ENCODE measurements around the gene ITIH4. TPM values are rescaled to one million over a fixed set of nuclear protein-coding genes. Genes with fewer than 3 reads are reported as not detected.

Gene ITIH4
- total and polyA plus RNA-seq, 2 of the 13 experiments (the other 11 are each of a cell fraction or from before 2014, with no cell fraction given), result 2.7 to 5.3 TPM

GRCh38 chr3:52794612-52795099, 35.8 kb downstream of the ITIH4 start, which contains the start of gene ITIH3 (continued):
- no peak for TF ChIP-seq HNF4G (IDR thresholded peaks at IDR 0.05; ENCODE audit: borderline replicate concordance, low read depth, low read length)
- TF ChIP-seq HNF4G (CRISPR knock-in tag; IDR thresholded peaks at IDR 0.05; ENCODE audit: borderline replicate concordance, low read depth), result no peak
- TF ChIP-seq BHLHE40 (IDR thresholded peaks at IDR 0.05; ENCODE audit: low read length), result 0 out of 2 replicates have a peak, but pooled peaks have one; percentile 3
- no peak for TF ChIP-seq JUN (CRISPR knock-in tag; IDR thresholded peaks at IDR 0.05)
- TF ChIP-seq ETV5 (CRISPR knock-in tag; IDR thresholded peaks at IDR 0.05; ENCODE audit: borderline replicate concordance), result peak; percentile 78
- no peak for TF ChIP-seq ADNP (CRISPR knock-in tag; IDR thresholded peaks at IDR 0.05)
- TF ChIP-seq NCOR1 (IDR thresholded peaks at IDR 0.05; ENCODE audit: borderline replicate concordance, low read length), result no peak
- no peak for TF ChIP-seq SP1 (IDR thresholded peaks at IDR 0.05)
- no peak for TF ChIP-seq SP1 (CRISPR knock-in tag; IDR thresholded peaks at IDR 0.05)
- no peak for TF ChIP-seq FOSL1 (CRISPR knock-in tag; IDR thresholded peaks at IDR 0.05; ENCODE audit: borderline replicate concordance)
- TF ChIP-seq KDM6A (CRISPR knock-in tag; IDR thresholded peaks at IDR 0.05; ENCODE audit: low read depth), result no peak; the same call in 1 of the 2 replicates
- TF ChIP-seq KLF16 (CRISPR knock-in tag; IDR thresholded peaks at IDR 0.05), result 0 out of 4 replicates have a peak, but pooled peaks of 1 of the 2 experiments have one; percentile 9
- TF ChIP-seq HOXD1 (CRISPR knock-in tag; IDR thresholded peaks at IDR 0.05), result no peak; the same call in 1 of the 2 replicates
- TF ChIP-seq ZSCAN25 (CRISPR knock-in tag; IDR thresholded peaks at IDR 0.05), result no peak; the same call in 1 of the 2 replicates
- TF ChIP-seq, protein P1, sequence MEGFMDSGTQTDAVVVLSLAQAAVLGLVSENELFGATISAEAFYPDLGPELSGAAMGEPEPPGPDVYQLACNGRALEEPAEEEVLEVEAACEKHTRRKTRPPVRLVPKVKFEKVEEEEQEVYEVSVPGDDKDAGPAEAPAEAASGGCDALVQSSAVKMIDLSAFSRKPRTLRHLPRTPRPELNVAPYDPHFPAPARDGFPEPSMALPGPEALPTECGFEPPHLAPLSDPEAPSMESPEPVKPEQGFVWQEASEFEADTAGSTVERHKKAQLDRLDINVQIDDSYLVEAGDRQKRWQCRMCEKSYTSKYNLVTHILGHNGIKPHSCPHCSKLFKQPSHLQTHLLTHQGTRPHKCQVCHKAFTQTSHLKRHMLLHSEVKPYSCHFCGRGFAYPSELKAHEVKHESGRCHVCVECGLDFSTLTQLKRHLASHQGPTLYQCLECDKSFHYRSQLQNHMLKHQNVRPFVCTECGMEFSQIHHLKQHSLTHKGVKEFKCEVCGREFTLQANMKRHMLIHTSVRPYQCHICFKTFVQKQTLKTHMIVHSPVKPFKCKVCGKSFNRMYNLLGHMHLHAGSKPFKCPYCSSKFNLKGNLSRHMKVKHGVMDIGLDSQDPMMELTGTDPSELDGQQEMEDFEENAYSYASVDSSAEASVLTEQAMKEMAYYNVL (CRISPR knock-in tag; IDR thresholded peaks at IDR 0.05; ENCODE audit: borderline replicate concordance), result 0 out of 2 replicates have a peak, but pooled peaks have one; percentile 4
- TF ChIP-seq, protein P2, sequence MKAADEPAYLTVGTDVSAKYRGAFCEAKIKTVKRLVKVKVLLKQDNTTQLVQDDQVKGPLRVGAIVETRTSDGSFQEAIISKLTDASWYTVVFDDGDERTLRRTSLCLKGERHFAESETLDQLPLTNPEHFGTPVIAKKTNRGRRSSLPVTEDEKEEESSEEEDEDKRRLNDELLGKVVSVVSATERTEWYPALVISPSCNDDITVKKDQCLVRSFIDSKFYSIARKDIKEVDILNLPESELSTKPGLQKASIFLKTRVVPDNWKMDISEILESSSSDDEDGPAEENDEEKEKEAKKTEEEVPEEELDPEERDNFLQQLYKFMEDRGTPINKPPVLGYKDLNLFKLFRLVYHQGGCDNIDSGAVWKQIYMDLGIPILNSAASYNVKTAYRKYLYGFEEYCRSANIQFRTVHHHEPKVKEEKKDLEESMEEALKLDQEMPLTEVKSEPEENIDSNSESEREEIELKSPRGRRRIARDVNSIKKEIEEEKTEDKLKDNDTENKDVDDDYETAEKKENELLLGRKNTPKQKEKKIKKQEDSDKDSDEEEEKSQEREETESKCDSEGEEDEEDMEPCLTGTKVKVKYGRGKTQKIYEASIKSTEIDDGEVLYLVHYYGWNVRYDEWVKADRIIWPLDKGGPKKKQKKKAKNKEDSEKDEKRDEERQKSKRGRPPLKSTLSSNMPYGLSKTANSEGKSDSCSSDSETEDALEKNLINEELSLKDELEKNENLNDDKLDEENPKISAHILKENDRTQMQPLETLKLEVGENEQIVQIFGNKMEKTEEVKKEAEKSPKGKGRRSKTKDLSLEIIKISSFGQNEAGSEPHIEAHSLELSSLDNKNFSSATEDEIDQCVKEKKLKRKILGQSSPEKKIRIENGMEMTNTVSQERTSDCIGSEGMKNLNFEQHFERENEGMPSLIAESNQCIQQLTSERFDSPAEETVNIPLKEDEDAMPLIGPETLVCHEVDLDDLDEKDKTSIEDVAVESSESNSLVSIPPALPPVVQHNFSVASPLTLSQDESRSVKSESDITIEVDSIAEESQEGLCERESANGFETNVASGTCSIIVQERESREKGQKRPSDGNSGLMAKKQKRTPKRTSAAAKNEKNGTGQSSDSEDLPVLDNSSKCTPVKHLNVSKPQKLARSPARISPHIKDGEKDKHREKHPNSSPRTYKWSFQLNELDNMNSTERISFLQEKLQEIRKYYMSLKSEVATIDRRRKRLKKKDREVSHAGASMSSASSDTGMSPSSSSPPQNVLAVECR (CRISPR knock-in tag; IDR thresholded peaks at IDR 0.05; ENCODE audit: borderline replicate concordance), result no peak; the same call in 1 of the 2 replicates
- TF ChIP-seq EP300 (IDR thresholded peaks at IDR 0.05; ENCODE audit: low read depth in 2 of 2, low read length in 2 of 2), result peak in 1 of 2 experiments; percentile 45; a peak in 1 of 4 replicates
- TF ChIP-seq EP300 (CRISPR knock-in tag; IDR thresholded peaks at IDR 0.05; ENCODE audit: borderline replicate concordance), result no peak
- TF ChIP-seq LCORL (IDR thresholded peaks at IDR 0.05), result no peak
- TF ChIP-seq LCORL (CRISPR knock-in tag; IDR thresholded peaks at IDR 0.05), result no peak
- TF ChIP-seq MNT (IDR thresholded peaks at IDR 0.05), result no peak
- no peak for TF ChIP-seq ZSCAN22 (CRISPR knock-in tag; IDR thresholded peaks at IDR 0.05)
- no peak for TF ChIP-seq IRX3 (CRISPR knock-in tag; IDR thresholded peaks at IDR 0.05; ENCODE audit: borderline replicate concordance, low read depth)
- TF ChIP-seq NCOA1 (CRISPR knock-in tag; IDR thresholded peaks at IDR 0.05), result no peak
- no peak for TF ChIP-seq ZNF879 (CRISPR knock-in tag; IDR thresholded peaks at IDR 0.05)
- TF ChIP-seq DR1 (CRISPR knock-in tag; IDR thresholded peaks at IDR 0.05), result peak; percentile 86

All from HepG2 (cell line).